SK-N-SH treated with all-trans-retinoic acid at 6 μM for 48 hours (cell line): ENCODE results near the gene RACK1.

Experiments used
- ARNTL ChIP-seq: fragments of 450-650 bp; formaldehyde crosslinking; IDR thresholded peaks from 2 replicates; pipeline ENCODE4 v1.5.0; 2020; ENCODE audit warnings: low read depth, mild to moderate bottlenecking, moderate library complexity, borderline replicate concordance
- CREB5 ChIP-seq: fragments of 250-450 bp; sonication (Bioruptor Pico); IDR thresholded peaks from 2 replicates; pipeline ENCODE4 v1.5.1; 2020; ENCODE audit warnings: low read depth, mild to moderate bottlenecking, moderate library complexity
- OSR1 ChIP-seq: fragments of 250-450 bp; sonication (Bioruptor Pico); IDR thresholded peaks from 2 replicates; pipeline ENCODE4 v1.8.0; 2022; ENCODE audit warnings: moderate library complexity, mild to moderate bottlenecking, inconsistent platforms
- PATZ1 ChIP-seq: fragments of 250-450 bp; sonication (Bioruptor Pico); IDR thresholded peaks from 2 replicates; pipeline ENCODE4 v1.8.0; 2020; ENCODE audit warnings: mild to moderate bottlenecking, moderate library complexity, borderline replicate concordance
- ZFP3 ChIP-seq: fragments of 250-450 bp; sonication (Bioruptor Pico); IDR thresholded peaks from 2 replicates; pipeline ENCODE4 v1.5.0; 2020; ENCODE audit warnings: mild to moderate bottlenecking, moderate library complexity
- ZFP30 ChIP-seq: fragments of 450-650 bp; formaldehyde crosslinking; IDR thresholded peaks from 2 replicates; pipeline ENCODE4 v1.5.0; 2022; ENCODE audit warnings: mild to moderate bottlenecking, moderate library complexity
- ZNF8 ChIP-seq: fragments of 450-650 bp; formaldehyde crosslinking; IDR thresholded peaks from 2 replicates; pipeline ENCODE4 v1.5.0; 2020; ENCODE audit warnings: mild to moderate bottlenecking, moderate library complexity

GRCh38 chr5:181191526-181192336, 52.0 kb downstream of the RACK1 start:
- TF ChIP-seq ZFP30 (CRISPR knock-in tag) = no peak
- no peak for TF ChIP-seq PATZ1 (CRISPR knock-in tag)
- no peak for TF ChIP-seq OSR1 (CRISPR knock-in tag)
- TF ChIP-seq ZFP3 (CRISPR knock-in tag) = no peak
- no peak for TF ChIP-seq CREB5 (CRISPR knock-in tag)
- TF ChIP-seq ZNF8 (CRISPR knock-in tag) = no peak
- TF ChIP-seq ARNTL (CRISPR knock-in tag) = no peak
